ENCODE results near the gene PPID. TPM values are rescaled to one million over a fixed set of nuclear protein-coding genes. Genes with fewer than 3 reads are reported as not detected.
A peak's percentile ranks its signal among the peaks of the same experiment; 100 is the strongest.
"Not testable (repeated sequence)": the region's sequence is repeated elsewhere in the genome, so short reads cannot be mapped to it uniquely, and the experiment has no call there.

Gene PPID
- total RNA-seq, 2 experiments from 2014 or later, result 31.5 to 34.5 TPM

DNA sequence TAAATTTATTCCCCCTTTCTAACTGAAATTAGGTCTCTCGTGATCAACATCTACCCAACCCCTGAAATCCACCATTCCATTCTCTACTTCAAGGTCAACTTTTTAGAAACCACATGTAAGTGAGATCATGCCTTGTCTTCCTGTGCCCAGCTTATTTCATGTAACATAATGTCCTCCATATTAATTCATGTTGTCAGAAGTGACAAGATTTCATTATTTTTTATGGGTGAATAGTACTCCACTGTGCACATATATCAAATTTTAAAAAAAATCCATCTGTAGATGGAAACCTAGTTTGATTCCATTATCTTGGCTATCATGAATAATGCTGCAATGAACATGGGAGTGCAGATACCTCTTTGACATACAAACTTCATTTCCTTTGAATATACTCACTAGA is 1.5 kb downstream of the PPID start:
- Mint-ChIP-seq H3K9me3 (no peaks in the 10 kb centered on the region), H3K36me3 (peaks cover 29% of the 10 kb centered on the region), H3K4me1 (peaks cover 20% of the 10 kb centered on the region), H3K4me3 (peak overlapping the region; percentile 95), H3K27ac (no peak overlapping the region), H3K27me3 (no peaks in the 10 kb centered on the region)
- POLR2A ChIA-PET, result no interaction called here
- DNase-seq (no peak), ATAC-seq (ENCODE audit: low read depth) (no peak)

DNA sequence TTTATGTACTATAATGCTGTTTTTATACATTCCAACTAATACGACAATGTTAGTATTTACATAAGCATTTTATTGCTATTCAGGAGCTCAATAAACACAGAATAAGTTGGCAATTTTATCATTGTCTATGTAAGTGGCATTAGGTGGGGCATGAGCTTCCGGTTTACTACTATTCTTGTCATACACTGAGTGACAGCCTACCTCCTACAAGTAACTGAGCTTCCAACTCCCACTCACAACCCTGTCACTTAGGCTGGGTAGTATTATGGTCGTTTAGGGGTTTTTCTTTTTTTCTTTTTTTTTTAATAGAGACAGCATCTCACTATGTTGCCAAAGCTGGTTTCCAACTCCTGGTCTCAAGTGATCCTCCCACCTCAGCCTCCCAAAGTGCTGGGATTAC is 7.4 kb downstream of the PPID start:
- Mint-ChIP-seq H3K4me3 (no peak overlapping the region), H3K27me3 (no peaks in the 10 kb centered on the region), H3K4me1 (peaks cover 12% of the 10 kb centered on the region), H3K27ac (no peak overlapping the region), H3K9me3 (no peaks in the 10 kb centered on the region), H3K36me3 (peaks cover 53% of the 10 kb centered on the region)
- ATAC-seq (ENCODE audit: low read depth), result no peak
- POLR2A ChIA-PET, result no interaction called here
- DNase-seq, result no peak

DNA sequence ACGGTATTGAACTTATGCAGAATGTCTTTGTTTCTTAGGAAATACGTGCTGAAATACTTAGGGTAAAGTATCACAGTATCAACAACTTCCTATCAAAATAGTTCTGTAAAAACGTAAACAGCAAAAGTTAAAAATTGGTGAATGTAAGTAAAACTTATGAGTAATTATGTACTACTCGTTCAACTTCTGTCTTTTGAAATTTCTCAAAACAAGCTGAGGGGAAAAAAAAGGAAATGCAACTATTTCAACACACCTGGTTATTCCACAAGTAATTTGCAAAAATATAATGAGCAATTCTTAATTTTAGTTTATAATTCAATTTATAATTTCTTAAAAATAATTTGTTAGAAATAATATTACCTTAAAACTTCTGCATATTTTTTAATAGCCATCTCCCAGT is 8.3 kb downstream of the PPID start:
- no peak for ATAC-seq (ENCODE audit: low read depth)
- no peak for DNase-seq
- Mint-ChIP-seq H3K36me3 (peaks cover 59% of the 10 kb centered on the region), H3K9me3 (no peaks in the 10 kb centered on the region), H3K4me1 (peaks cover 11% of the 10 kb centered on the region), H3K4me3 (no peak overlapping the region), H3K27me3 (no peaks in the 10 kb centered on the region), H3K27ac (no peak overlapping the region)
- POLR2A ChIA-PET, result no interaction called here

DNA sequence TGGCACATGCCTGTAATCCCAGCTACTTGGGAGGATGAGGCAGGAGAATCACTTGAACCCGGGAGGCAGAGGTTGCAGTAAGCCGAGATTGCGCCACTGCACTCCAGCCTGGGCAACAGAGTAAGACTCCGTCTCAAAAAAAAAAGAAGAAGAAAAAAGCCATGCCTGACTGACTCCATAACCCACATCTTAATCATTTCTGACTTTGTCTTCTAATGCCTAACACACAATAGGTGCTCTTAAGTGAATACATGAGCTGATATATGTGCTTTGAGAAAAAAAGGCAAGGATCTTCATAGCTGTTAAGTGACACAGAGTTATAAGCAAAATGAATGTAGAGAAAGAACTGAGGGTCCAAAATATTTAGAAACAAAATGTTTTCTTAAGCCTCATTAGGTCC is 10.6 kb downstream of the PPID start:
- H3K27ac Mint-ChIP-seq; H3K4me1 Mint-ChIP-seq; H3K27me3 Mint-ChIP-seq; ATAC-seq (ENCODE audit: low read depth); H3K9me3 Mint-ChIP-seq; DNase-seq; H3K4me3 Mint-ChIP-seq: not testable (repeated sequence)
- POLR2A ChIA-PET, result interaction anchor here (1.1 kb wide), 1 partner anchor 11 kb away, joined by 3 read pairs; the partner anchor contains the start of gene PPID
- H3K36me3 Mint-ChIP-seq, result peaks cover 48% of the 10 kb centered on the region

DNA sequence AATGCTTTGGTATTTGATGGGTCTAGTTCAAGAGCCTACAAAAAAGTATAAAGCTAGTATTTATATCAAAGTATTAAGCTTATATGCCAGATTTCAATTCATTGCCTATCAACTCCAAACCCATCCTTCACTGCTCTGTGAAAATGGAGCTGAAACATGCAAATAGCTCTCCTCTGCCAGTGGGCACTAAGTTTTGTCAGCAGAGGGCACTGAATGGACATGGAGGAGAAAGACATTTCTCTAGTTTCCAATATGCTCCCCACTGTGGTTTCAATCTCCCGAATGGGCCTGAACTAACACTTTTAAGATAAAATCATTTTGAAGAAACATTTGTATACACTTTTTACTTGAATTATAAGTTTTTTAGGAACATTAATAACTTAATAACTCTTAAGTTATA is 12.4 kb downstream of the PPID start:
- no peak overlapping the region for H3K27ac Mint-ChIP-seq
- no peaks in the 10 kb centered on the region for H3K27me3 Mint-ChIP-seq
- H3K4me1 Mint-ChIP-seq, result peaks cover 1% of the 10 kb centered on the region
- H3K36me3 Mint-ChIP-seq, result peaks cover 48% of the 10 kb centered on the region
- H3K4me3 Mint-ChIP-seq, result no peak overlapping the region
- no peaks in the 10 kb centered on the region for H3K9me3 Mint-ChIP-seq
- POLR2A ChIA-PET, result no interaction called here
- ATAC-seq (ENCODE audit: low read depth), result no peak
- DNase-seq, result no peak

DNA sequence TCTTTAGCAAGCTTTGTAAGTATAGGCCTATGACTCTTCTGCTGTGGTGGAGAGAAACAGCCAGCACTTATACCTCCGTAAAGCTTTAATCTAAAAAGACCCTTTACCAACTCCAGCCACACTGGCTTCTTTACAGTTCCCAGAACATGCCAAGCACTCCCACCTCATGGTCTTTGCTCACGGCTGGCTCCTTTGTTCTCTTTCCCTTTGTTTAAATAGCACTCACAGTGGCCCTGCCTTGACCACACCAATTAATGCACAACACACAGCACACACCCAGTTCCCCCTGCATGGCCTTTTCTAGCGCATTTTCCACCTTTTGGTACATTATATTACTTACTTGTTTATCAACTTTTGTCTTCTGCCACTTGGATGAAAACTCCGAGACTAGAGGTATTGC is 18.9 kb downstream of the PPID start:
- H3K4me3 Mint-ChIP-seq, result no peak overlapping the region
- peaks cover 17% of the 10 kb centered on the region for H3K36me3 Mint-ChIP-seq
- H3K27me3 Mint-ChIP-seq, result no peaks in the 10 kb centered on the region
- DNase-seq (no peak), ATAC-seq (ENCODE audit: low read depth) (no peak)
- no peaks in the 10 kb centered on the region for H3K9me3 Mint-ChIP-seq
- POLR2A ChIA-PET, result no interaction called here
- no peaks in the 10 kb centered on the region for H3K4me1 Mint-ChIP-seq
- no peak overlapping the region for H3K27ac Mint-ChIP-seq

DNA sequence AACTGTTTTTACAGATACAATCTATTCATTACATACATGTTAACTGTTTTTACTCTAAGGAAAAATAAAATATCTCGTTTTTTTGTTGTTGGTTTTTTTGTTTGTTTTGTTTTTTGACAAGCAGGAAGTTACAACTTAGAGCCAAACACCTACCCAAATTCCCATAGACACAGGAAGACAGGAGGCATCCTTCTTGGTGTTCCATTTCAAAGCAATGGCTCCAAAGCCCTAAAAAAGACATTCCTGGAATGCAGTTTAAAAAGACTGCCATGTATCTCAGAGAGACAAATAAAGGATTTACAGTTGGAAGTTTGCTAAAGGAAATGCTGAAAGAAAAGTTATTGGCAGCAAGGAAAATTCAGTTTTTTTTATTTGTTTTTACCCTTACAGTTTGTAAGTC is 34.4 kb downstream of the PPID start:
- H3K9me3 Mint-ChIP-seq, result no peaks in the 10 kb centered on the region
- peaks cover 10% of the 10 kb centered on the region for H3K36me3 Mint-ChIP-seq
- POLR2A ChIA-PET, result no interaction called here
- H3K27ac Mint-ChIP-seq, result no peak overlapping the region
- ATAC-seq (ENCODE audit: low read depth), result no peak
- H3K4me3 Mint-ChIP-seq, result no peak overlapping the region
- H3K4me1 Mint-ChIP-seq, result no peaks in the 10 kb centered on the region
- no peak for DNase-seq
- H3K27me3 Mint-ChIP-seq, result no peaks in the 10 kb centered on the region

DNA sequence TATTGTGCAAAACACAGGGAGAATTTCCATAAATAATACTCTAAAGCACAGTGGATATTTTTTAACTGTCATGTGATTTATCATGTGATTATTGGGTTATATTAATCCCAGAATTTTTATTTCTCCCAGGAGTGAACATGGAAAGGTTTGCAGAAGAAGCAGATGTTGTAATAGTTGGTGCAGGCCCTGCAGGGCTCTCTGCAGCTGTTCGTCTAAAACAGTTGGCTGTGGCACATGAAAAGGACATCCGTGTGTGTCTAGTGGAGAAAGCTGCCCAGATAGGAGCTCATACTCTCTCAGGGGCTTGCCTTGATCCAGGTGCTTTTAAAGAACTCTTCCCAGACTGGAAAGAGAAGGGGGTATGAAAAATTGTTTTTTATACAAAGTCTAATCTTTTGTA is 41.1 kb downstream of the PPID start:
- DNase-seq, result no peak
- Mint-ChIP-seq H3K9me3 (no peaks in the 10 kb centered on the region), H3K4me3 (no peak overlapping the region), H3K4me1 (peaks cover 1% of the 10 kb centered on the region), H3K27ac (no peak overlapping the region), H3K36me3 (peaks cover 6% of the 10 kb centered on the region), H3K27me3 (no peaks in the 10 kb centered on the region)
- ATAC-seq (ENCODE audit: low read depth), result no peak
- POLR2A ChIA-PET, result no interaction called here

DNA sequence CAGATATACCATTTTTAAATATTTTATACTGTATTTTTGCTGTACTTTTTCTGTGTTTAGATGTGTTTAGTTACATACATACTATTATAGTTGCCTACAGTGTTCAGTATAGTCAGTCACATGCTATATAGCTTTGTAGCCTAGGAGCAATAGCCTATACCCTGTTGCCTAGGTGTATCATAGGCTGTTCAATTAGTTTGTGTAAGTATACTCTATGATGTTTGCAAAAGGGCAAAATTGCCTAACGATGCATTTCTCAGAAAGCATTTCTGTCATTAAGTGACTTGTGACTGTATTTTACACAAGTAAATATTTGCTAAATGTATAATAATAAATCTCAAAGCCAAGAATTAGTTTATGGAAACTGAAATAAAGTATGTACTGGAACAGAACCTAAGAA is 41.6 kb downstream of the PPID start:
- H3K27me3 Mint-ChIP-seq, result no peaks in the 10 kb centered on the region
- H3K36me3 Mint-ChIP-seq, result peaks cover 7% of the 10 kb centered on the region
- H3K4me3 Mint-ChIP-seq, result no peak overlapping the region
- no peaks in the 10 kb centered on the region for H3K9me3 Mint-ChIP-seq
- no peak overlapping the region for H3K27ac Mint-ChIP-seq
- DNase-seq (no peak), ATAC-seq (ENCODE audit: low read depth) (no peak)
- H3K4me1 Mint-ChIP-seq, result peaks cover 4% of the 10 kb centered on the region
- POLR2A ChIA-PET, result no interaction called here

DNA sequence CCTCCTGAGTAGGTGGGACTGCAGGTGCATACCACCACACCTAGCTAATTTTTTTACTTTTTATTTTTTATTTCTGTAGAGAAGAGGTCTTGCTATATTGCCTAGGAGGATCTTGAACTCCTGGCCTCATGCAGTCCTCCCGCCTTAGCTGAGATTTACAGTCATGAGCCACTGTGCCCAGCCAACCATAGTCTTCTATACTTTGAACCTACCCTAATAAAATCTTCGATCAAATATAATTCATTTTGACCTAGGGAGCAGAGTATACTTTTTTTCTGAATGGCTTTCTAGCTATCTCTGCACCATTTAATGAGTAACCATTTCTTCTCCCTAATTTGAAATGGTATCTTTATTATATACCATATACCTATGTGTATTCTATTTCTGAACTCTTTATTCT is 44.4 kb downstream of the PPID start:
- H3K27ac Mint-ChIP-seq, result no peak overlapping the region
- POLR2A ChIA-PET, result no interaction called here
- H3K4me3 Mint-ChIP-seq, result no peak overlapping the region
- no peaks in the 10 kb centered on the region for H3K9me3 Mint-ChIP-seq
- ATAC-seq (ENCODE audit: low read depth) (no peak), DNase-seq (no peak)
- H3K36me3 Mint-ChIP-seq, result peaks cover 8% of the 10 kb centered on the region
- peaks cover 6% of the 10 kb centered on the region for H3K4me1 Mint-ChIP-seq
- H3K27me3 Mint-ChIP-seq, result no peaks in the 10 kb centered on the region

DNA sequence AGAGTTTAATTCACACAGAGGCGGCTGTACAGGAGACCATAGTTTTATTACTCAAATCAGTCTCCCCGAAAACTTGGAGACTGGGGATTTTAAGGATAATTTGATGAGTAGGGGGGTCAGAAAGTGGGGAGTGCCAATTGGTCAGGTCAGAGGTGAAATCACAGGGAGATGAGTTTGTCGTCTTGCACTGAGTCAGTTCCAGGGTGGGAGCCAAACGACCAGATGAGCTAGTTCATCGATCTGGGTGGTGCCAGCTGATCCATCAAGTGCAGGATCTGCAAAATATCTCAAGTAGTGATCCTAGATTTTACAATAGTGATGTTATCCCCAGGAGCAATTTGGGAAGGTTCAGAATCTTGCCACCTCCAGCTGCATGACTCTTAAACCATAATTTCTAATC is 47.1 kb downstream of the PPID start:
- Mint-ChIP-seq H3K27ac (no peak overlapping the region), H3K4me3 (no peak overlapping the region), H3K4me1 (peaks cover 11% of the 10 kb centered on the region), H3K9me3 (no peaks in the 10 kb centered on the region), H3K27me3 (no peaks in the 10 kb centered on the region), H3K36me3 (peaks cover 8% of the 10 kb centered on the region)
- no peak for DNase-seq
- POLR2A ChIA-PET, result no interaction called here
- ATAC-seq (ENCODE audit: low read depth), result no peak

DNA sequence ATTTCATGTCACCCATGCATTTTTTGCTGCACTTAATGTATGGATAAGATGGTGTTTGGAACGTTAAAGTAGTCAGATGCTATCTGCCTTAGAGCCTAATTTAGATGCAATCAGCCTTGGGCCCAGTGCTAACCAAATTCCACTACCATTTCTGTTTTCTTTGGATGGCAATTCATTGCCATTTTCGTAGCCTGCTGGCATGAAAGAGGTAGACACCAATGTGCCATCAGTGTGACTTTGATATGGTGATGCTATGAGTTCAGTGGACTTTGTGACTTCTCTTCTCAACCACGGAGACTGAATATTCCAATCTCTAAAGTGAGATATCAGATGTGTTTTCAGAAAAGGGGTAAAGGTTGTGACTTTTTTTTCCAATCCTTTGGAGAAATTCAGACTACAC is 49.6 kb downstream of the PPID start:
- H3K27me3 Mint-ChIP-seq, result no peaks in the 10 kb centered on the region
- no peak for DNase-seq
- no peak overlapping the region for H3K27ac Mint-ChIP-seq
- peaks cover 20% of the 10 kb centered on the region for H3K4me1 Mint-ChIP-seq
- no peak for ATAC-seq (ENCODE audit: low read depth)
- POLR2A ChIA-PET, result no interaction called here
- no peaks in the 10 kb centered on the region for H3K9me3 Mint-ChIP-seq
- peaks cover 7% of the 10 kb centered on the region for H3K36me3 Mint-ChIP-seq
- peak overlapping the region; percentile 10 for H3K4me3 Mint-ChIP-seq

DNA sequence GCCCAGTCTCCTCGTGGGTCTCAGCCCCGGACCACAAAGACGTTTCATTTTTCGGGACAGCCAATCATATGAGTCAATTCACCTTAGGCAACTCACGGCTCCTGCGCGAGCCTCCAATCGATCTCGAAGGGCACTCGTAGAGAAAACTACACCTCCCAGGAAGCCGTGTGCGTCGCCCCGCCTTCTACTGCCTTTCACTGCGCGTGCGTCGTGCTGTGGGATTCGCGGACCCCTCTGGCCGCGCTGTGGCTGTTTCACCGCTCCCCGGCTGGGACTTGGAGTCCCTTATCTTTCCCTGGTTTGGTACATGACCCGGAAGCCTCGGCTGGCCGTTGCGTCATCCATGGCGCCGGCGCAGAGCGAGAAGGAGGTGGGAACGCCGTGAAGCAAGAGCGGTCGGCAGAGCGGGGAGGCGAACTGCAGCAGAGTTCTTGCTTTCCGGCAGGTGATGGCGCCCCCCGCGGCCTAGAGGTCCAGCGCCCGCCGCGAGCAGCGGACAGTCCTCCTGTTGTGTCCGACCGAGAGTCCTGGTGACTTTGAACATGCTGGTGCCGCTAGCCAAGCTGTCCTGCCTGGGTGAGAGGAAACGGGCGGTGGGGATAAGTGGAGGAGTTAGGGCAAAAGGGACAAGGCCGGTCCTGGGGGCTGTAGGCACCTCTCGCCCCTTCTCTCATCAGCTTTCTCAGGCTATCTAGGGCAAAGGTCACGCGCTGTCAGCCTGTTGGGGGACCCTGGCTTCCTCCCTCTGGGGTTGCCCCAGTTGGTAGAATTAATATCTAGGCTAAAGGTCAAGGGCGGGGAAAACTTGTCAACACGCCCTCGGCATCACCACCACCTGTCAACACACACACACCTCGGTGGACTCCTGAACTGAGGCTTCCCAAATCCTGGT is 51.0 kb downstream of the PPID start, which contains the start of gene ETFDH:
ETFDH (plus strand) TSS at position 382 of the 892 bp plus-strand sequence; CDS start at position 543, 161 bp downstream.
- POLR2A ChIA-PET, result interaction anchor here (0.7 kb wide), 2 partner anchors 9 to 97 kb away, joined by 3 to 4 read pairs; partner anchors contain the start of gene FNIP2
- Mint-ChIP-seq H3K27ac (peak within 1 kb of the TSS; percentile 96), H3K4me3 (peak within 1 kb of the TSS; percentile 96), H3K27me3 (no peaks in the 10 kb centered on the region), H3K4me1 (peaks cover 23% of the 10 kb centered on the region), H3K36me3 (peaks cover 7% of the 10 kb centered on the region), H3K9me3 (no peaks in the 10 kb centered on the region)
- peak; percentile 96 for DNase-seq
- ATAC-seq (ENCODE audit: low read depth), result peak; percentile 89

DNA sequence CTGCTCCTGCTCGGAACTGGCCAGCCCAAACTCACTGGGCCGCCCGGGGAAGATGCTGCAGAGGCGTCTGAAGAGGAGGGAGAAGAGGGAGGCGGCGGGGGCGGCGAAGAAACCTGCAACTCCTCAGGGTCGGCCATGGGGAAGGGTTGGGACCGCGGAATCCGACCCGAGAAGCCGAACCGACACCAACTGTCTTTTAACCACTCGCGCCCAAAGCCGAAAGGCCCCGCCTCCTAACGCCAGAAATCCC is 51.6 kb downstream of the PPID start, which contains the start of gene C4orf46:
C4orf46 (minus strand) TSS at position 223 of the 250 bp plus-strand sequence; CDS start at position 137, 86 bp downstream.
- Mint-ChIP-seq H3K27ac (peak within 1 kb of the TSS; percentile 96), H3K4me3 (peak within 1 kb of the TSS; percentile 96), H3K36me3 (peaks cover 6% of the 10 kb centered on the region), H3K27me3 (no peaks in the 10 kb centered on the region), H3K4me1 (peaks cover 20% of the 10 kb centered on the region), H3K9me3 (no peaks in the 10 kb centered on the region)
- ATAC-seq (ENCODE audit: low read depth) (no peak), DNase-seq (no peak)
- POLR2A ChIA-PET, result no interaction called here

All from activated naive CD8-positive, alpha-beta T cell treated with anti-CD3 and anti-CD28 coated beads, Interleukin-2, amount 10 ng/mL, durations not matched to agents 7 days and 5 days (primary cell).